GM23338 (cell line): Measurements from ENCODE around the gene BICC1. TPM values are rescaled to one million over a fixed set of nuclear protein-coding genes. Genes with fewer than 3 reads are reported as not detected.

ENCODE experiments used
- ATAC-seq: fragments of 200-7000 bp; cut with Tn5 transposase; 3 replicates; pipeline ENCODE4 v1.9.1; 2020
- DNase-seq: peaks from one replicate; pipeline ENCODE4 v3.0.0-alpha.2; 2015; ENCODE audit warnings: low spot score
- H2AFZ ChIP-seq: fragments of 200-600 bp; sonication (generic); 2 replicates; pipeline ENCODE4 v1.8.0; 2016; ENCODE audit warnings: antibody characterized with exemption, mild to moderate bottlenecking, moderate library complexity
- H3F3A ChIP-seq: fragments of 200-600 bp; sonication (generic); replicated peaks from 2 replicates; pipeline ENCODE4 v1.8.0; 2017; ENCODE audit warnings: antibody characterized with exemption, mixed run types, low read depth
- H3K27ac ChIP-seq: fragments of 200-600 bp; sonication (generic); 2 replicates; pipeline ENCODE4 v1.6.1; 2016; ENCODE audit warnings: low read depth
- H3K27me3 ChIP-seq: fragments of 200-600 bp; sonication (generic); 2 replicates; pipeline ENCODE4 v1.8.0; 2016; ENCODE audit warnings: mild to moderate bottlenecking, mixed run types, moderate library complexity; ENCODE audit not compliant: insufficient read depth
- H3K36me3 ChIP-seq: fragments of 200-600 bp; sonication (generic); 2 replicates; pipeline ENCODE4 v1.8.0; 2016; ENCODE audit warnings: mild to moderate bottlenecking; ENCODE audit not compliant: insufficient read depth
- H3K4me1 ChIP-seq: fragments of 200-600 bp; sonication (generic); 2 replicates; pipeline ENCODE4 v1.8.0; 2016; ENCODE audit warnings: mild to moderate bottlenecking, moderate library complexity; ENCODE audit not compliant: insufficient read depth
- H3K4me2 ChIP-seq: fragments of 200-600 bp; sonication (generic); 2 replicates; pipeline ENCODE4 v1.7.1; 2017; ENCODE audit warnings: mixed run types
- H3K4me3 ChIP-seq: fragments of 200-600 bp; sonication (generic); 2 replicates; pipeline ENCODE4 v1.6.1; 2016; ENCODE audit warnings: mixed run types
- H3K79me2 ChIP-seq: fragments of 200-600 bp; sonication (generic); replicated peaks from 2 replicates; pipeline ENCODE4 v1.8.0; 2017; ENCODE audit warnings: mild to moderate bottlenecking; ENCODE audit not compliant: insufficient read depth
- H3K9me2 ChIP-seq: fragments of 200-600 bp; sonication (generic); 2 replicates; pipeline ENCODE4 v1.8.0; 2017; ENCODE audit not compliant: insufficient read depth
- H4K20me1 ChIP-seq: fragments of 200-600 bp; sonication (generic); replicated peaks from 2 replicates; pipeline ENCODE4 v1.8.0; 2017; ENCODE audit warnings: mild to moderate bottlenecking; ENCODE audit not compliant: insufficient read depth
- H3K27ac Mint-ChIP-seq: 2 replicates; pipeline ENCODE4 v1.8.0; 2020; ENCODE audit warnings: inconsistent platforms, mild to moderate bottlenecking, moderate library complexity, mixed read lengths
- H3K27me3 Mint-ChIP-seq: 3 replicates; pipeline ENCODE4 v1.8.0; 2022; ENCODE audit warnings: low read depth, mild to moderate bottlenecking, moderate library complexity, mixed read lengths, inconsistent platforms; ENCODE audit not compliant: insufficient read depth, poor library complexity
- H3K36me3 Mint-ChIP-seq: 3 replicates; pipeline ENCODE4 v1.8.0; 2021; ENCODE audit warnings: low read depth, mild to moderate bottlenecking, inconsistent platforms, moderate library complexity, mixed read lengths
- H3K4me1 Mint-ChIP-seq: 3 replicates; pipeline ENCODE4 v1.8.0; 2020; ENCODE audit warnings: mild to moderate bottlenecking, inconsistent platforms, mixed read lengths
- H3K4me3 Mint-ChIP-seq: 3 replicates; pipeline ENCODE4 v1.8.0; 2021; ENCODE audit warnings: moderate library complexity, mild to moderate bottlenecking, inconsistent platforms, mixed read lengths
- H3K9me3 Mint-ChIP-seq: 3 replicates; pipeline ENCODE4 v1.8.0; 2020; ENCODE audit warnings: moderate library complexity, mild to moderate bottlenecking, inconsistent platforms, mixed read lengths
- CREB1 ChIP-seq: fragments of 250-450 bp; sonication (Bioruptor Pico); IDR thresholded peaks from 2 replicates; pipeline ENCODE4 v1.5.0; 2020; ENCODE audit warnings: low read depth, mild to moderate bottlenecking, moderate library complexity
- ETS1 ChIP-seq: IDR thresholded peaks from 2 replicates; pipeline ENCODE4 v1.6.1; 2016; ENCODE audit warnings: antibody characterized with exemption
- EZH2 ChIP-seq: fragments of 200-600 bp; sonication (generic); IDR thresholded peaks from one replicate; pipeline ENCODE4 v1.8.0; 2017; ENCODE audit warnings: antibody characterized with exemption, mild to moderate bottlenecking, low read depth; ENCODE audit not compliant: unreplicated experiment
- EZH2phosphoT487 ChIP-seq: fragments of 200-600 bp; sonication (generic); IDR thresholded peaks from one replicate; pipeline ENCODE4 v1.8.1; 2018; ENCODE audit warnings: antibody characterized with exemption; ENCODE audit not compliant: unreplicated experiment
- JUNB ChIP-seq: IDR thresholded peaks from one replicate; pipeline ENCODE4 v1.6.1; 2016; ENCODE audit warnings: antibody characterized with exemption; ENCODE audit not compliant: unreplicated experiment
- NANOG ChIP-seq: IDR thresholded peaks from 2 replicates; pipeline ENCODE4 v1.6.1; 2016; ENCODE audit warnings: antibody characterized with exemption, borderline replicate concordance
- POLR2AphosphoS5 ChIP-seq: IDR thresholded peaks from 2 replicates; pipeline ENCODE4 v1.6.1; 2016; ENCODE audit warnings: antibody characterized with exemption, low read depth
- STAT1 ChIP-seq: IDR thresholded peaks from one replicate; pipeline ENCODE4 v1.6.1; 2016; ENCODE audit warnings: antibody characterized with exemption; ENCODE audit not compliant: unreplicated experiment
- ZNF114 ChIP-seq: fragments of 250-450 bp; sonication (Bioruptor Pico); IDR thresholded peaks from 2 replicates; pipeline ENCODE4 v1.5.0; 2020; ENCODE audit warnings: mild to moderate bottlenecking, moderate library complexity
- ZNF331 ChIP-seq: fragments of 250-450 bp; sonication (Bioruptor Pico); IDR thresholded peaks from 2 replicates; pipeline ENCODE4 v1.5.0; 2020; ENCODE audit warnings: low read depth, mild to moderate bottlenecking, moderate library complexity
- ZNF462 ChIP-seq: fragments of 250-450 bp; sonication (Bioruptor Pico); IDR thresholded peaks from 2 replicates; pipeline ENCODE4 v1.5.0; 2020; ENCODE audit warnings: mild to moderate bottlenecking, moderate library complexity
- polyA plus RNA-seq: library from polyadenylated mRNA; unstranded; fragments of >200 nt; fragmentation: Nextera tagmentation; extraction: Ambion mirVana; gene quantifications from 2 replicates; pipeline ENCODE4 v1.2.1, GENCODE V29; 2016
- total RNA-seq: library from RNA; depleted of rRNA; stranded (reverse); fragments of >200 nt; shearing (Covaris generic); gene quantifications from 2 replicates; pipeline ENCODE4 v1.2.3, GENCODE V29; 2014
- TF ChIP-seq, protein P1 (sequence below): IDR thresholded peaks from one replicate; pipeline ENCODE4 v1.6.1; 2018; ENCODE audit warnings: antibody characterized with exemption; ENCODE audit not compliant: unreplicated experiment
- TF ChIP-seq, protein P2 (sequence below), 2 experiments: fragments of 200-600 bp in 1 of 2; sonication (generic) in 1 of 2; conservative IDR thresholded peaks; 2 replicates each; pipeline versions ENCODE4 v1.5.1 to v1.6.1; 2016 to 2017; ENCODE audit warnings: antibody characterized with exemption in 2 of 2, low read depth in 2 of 2, mild to moderate bottlenecking in 2 of 2, moderate library complexity in 1 of 2

BICC1 gene
- total and polyA plus RNA-seq, 2 experiments from 2014 or later, result 1.3 to 2.2 TPM

- Mint-ChIP-seq H3K4me3 (no peak overlapping the region), H3K36me3 (no peaks in the 10 kb centered on the region), H3K9me3 (no peaks in the 10 kb centered on the region; the same call in 2 of the 3 replicates), H3K27ac (no peak overlapping the region), H3K27me3 (no peaks in the 10 kb centered on the region), H3K4me1 (peaks cover 8% of the 10 kb centered on the region)
- ATAC-seq, result no peak
- no peak for DNase-seq
- no peaks in the 10 kb centered on the region for H3F3A ChIP-seq
- H3K79me2 ChIP-seq, result no peaks in the 10 kb centered on the region
- H3K9me2 ChIP-seq, result peaks cover 5% of the 10 kb centered on the region; the same call in 1 of the 2 replicates
- no peak overlapping the region for H3K4me2 ChIP-seq
- H3K4me1 ChIP-seq, result peaks cover 8% of the 10 kb centered on the region; the same call in 1 of the 2 replicates
- TF ChIP-seq NANOG, result no peak
- no peak for TF ChIP-seq CREB1
- TF ChIP-seq EZH2, result no peak
- TF ChIP-seq, protein P1, sequence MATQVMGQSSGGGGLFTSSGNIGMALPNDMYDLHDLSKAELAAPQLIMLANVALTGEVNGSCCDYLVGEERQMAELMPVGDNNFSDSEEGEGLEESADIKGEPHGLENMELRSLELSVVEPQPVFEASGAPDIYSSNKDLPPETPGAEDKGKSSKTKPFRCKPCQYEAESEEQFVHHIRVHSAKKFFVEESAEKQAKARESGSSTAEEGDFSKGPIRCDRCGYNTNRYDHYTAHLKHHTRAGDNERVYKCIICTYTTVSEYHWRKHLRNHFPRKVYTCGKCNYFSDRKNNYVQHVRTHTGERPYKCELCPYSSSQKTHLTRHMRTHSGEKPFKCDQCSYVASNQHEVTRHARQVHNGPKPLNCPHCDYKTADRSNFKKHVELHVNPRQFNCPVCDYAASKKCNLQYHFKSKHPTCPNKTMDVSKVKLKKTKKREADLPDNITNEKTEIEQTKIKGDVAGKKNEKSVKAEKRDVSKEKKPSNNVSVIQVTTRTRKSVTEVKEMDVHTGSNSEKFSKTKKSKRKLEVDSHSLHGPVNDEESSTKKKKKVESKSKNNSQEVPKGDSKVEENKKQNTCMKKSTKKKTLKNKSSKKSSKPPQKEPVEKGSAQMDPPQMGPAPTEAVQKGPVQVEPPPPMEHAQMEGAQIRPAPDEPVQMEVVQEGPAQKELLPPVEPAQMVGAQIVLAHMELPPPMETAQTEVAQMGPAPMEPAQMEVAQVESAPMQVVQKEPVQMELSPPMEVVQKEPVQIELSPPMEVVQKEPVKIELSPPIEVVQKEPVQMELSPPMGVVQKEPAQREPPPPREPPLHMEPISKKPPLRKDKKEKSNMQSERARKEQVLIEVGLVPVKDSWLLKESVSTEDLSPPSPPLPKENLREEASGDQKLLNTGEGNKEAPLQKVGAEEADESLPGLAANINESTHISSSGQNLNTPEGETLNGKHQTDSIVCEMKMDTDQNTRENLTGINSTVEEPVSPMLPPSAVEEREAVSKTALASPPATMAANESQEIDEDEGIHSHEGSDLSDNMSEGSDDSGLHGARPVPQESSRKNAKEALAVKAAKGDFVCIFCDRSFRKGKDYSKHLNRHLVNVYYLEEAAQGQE, result no peak
- TF ChIP-seq ZNF114 (CRISPR knock-in tag), result no peak
- TF ChIP-seq, protein P2, sequence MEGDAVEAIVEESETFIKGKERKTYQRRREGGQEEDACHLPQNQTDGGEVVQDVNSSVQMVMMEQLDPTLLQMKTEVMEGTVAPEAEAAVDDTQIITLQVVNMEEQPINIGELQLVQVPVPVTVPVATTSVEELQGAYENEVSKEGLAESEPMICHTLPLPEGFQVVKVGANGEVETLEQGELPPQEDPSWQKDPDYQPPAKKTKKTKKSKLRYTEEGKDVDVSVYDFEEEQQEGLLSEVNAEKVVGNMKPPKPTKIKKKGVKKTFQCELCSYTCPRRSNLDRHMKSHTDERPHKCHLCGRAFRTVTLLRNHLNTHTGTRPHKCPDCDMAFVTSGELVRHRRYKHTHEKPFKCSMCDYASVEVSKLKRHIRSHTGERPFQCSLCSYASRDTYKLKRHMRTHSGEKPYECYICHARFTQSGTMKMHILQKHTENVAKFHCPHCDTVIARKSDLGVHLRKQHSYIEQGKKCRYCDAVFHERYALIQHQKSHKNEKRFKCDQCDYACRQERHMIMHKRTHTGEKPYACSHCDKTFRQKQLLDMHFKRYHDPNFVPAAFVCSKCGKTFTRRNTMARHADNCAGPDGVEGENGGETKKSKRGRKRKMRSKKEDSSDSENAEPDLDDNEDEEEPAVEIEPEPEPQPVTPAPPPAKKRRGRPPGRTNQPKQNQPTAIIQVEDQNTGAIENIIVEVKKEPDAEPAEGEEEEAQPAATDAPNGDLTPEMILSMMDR (conservative IDR thresholded peaks at IDR 0.05; ENCODE audit: low read depth in 2 of 2), result no peak
- TF ChIP-seq STAT1, result no peak
- no peak for TF ChIP-seq JUNB
- TF ChIP-seq POLR2AphosphoS5, result no peak
- TF ChIP-seq ZNF331 (CRISPR knock-in tag), result no peak
- no peak for TF ChIP-seq ZNF462 (CRISPR knock-in tag)
- no peak for TF ChIP-seq EZH2phosphoT487
- TF ChIP-seq ETS1, result no peak
- no peaks in the 10 kb centered on the region for H4K20me1 ChIP-seq
- H3K4me3 ChIP-seq, result no peak overlapping the region
- no peaks in the 10 kb centered on the region for H3K36me3 ChIP-seq
- H2AFZ ChIP-seq, result no peak overlapping the region
- no peaks in the 10 kb centered on the region for H3K27me3 ChIP-seq
- no peak overlapping the region for H3K27ac ChIP-seq
Measured at GRCh38 chr10:58844680-58845079, 332.0 kb downstream of the BICC1 start.
